ENCODE results near the gene RHOB.

The RHOB gene

DNA sequence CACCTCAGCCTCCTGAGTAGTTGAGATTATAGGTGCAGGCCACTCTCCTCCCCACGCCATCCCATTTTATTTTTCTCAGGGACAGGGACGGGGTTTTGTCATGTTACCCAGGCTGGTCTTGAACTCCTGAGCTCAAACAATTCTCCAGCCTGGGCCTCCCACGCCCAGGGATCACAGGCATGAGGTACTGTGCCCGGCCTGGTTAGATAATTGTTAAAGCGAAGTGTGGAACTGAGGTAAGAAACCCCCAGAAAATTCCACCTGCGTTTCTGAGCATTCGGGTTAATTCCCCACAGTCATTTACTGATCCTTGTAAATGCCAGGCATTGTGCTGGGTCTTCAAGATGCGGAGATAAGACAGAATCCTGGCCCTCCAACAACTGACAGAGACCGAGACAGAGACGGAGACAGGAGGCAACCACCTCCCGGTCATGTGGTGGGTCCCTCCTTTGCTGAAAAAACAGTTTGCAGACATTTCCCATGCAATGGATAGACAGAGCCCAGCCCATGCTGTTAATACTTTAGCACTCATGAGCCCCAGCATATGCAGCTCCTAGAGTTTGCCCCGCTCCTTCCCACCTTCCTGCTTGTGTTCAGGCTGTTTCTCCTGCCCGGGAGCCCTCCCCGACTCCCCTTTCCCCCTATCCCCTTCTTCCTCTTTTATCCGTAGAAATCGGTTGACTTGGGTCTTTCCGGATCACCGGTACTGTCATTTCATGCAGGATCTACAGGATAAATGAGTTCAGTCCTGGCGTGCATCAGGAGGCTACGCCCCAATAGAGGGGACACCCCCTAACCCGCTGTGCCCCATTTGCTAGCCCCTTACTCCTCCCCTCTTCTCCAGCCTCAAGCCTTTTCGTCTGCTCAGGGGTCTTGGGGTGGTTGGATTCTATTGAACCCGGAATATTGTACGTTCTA is 1.6 kb upstream of the RHOB start:
- H3K4me3 ChIP-seq, result peak overlapping the region; percentile 96
- DNase-seq (ENCODE audit: low spot score), result peak; percentile 75

DNA sequence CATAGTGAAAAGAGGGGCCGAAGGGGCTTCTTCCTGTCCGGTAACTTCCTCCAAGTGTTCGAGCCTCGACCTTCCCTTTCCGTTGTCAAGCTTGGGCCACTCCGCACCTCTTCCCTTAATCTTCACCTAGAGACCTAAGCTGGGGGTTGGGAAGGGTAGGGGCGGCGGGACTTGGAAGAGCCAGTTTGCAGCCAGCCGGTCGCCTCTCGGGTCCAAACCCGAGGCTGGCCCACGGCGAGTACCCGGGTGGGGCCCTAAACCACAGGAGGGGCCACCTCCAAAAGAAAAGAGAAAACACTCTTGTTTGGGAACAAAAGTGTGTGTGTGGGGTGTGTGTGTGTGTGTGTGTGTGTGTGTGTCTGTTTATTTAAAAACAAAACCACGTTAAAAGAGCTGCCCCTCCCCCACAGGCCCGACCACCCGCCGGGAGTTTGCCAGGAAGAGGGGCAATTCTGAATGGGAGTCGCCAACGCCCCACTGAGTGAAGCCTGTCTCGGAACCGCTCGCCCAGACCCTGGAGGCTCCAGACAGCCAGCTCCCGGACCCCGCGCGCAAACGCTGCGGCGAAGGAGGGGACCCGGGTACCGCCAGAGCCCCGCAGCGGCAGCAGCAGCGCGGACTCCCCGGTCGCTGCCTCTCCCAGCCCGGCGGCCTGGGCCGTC is 488 bp upstream of the RHOB start:
- peak; percentile 83 for DNase-seq (ENCODE audit: low spot score)
- Histone ChIP-seq H3K4me3 (peak overlapping the region; percentile 96), H3K27ac (peak overlapping the region; percentile 96 to 98)
- TF ChIP-seq, protein P1, sequence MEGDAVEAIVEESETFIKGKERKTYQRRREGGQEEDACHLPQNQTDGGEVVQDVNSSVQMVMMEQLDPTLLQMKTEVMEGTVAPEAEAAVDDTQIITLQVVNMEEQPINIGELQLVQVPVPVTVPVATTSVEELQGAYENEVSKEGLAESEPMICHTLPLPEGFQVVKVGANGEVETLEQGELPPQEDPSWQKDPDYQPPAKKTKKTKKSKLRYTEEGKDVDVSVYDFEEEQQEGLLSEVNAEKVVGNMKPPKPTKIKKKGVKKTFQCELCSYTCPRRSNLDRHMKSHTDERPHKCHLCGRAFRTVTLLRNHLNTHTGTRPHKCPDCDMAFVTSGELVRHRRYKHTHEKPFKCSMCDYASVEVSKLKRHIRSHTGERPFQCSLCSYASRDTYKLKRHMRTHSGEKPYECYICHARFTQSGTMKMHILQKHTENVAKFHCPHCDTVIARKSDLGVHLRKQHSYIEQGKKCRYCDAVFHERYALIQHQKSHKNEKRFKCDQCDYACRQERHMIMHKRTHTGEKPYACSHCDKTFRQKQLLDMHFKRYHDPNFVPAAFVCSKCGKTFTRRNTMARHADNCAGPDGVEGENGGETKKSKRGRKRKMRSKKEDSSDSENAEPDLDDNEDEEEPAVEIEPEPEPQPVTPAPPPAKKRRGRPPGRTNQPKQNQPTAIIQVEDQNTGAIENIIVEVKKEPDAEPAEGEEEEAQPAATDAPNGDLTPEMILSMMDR (IDR thresholded peaks at IDR 0.05), result no peak

More for the DNA sequence above, 1.6 kb upstream of the RHOB start:
- TF ChIP-seq, protein P1 (IDR thresholded peaks at IDR 0.05), result no peak
- H3K27ac ChIP-seq, result peak overlapping the region; percentile 91 to 96

DNA sequence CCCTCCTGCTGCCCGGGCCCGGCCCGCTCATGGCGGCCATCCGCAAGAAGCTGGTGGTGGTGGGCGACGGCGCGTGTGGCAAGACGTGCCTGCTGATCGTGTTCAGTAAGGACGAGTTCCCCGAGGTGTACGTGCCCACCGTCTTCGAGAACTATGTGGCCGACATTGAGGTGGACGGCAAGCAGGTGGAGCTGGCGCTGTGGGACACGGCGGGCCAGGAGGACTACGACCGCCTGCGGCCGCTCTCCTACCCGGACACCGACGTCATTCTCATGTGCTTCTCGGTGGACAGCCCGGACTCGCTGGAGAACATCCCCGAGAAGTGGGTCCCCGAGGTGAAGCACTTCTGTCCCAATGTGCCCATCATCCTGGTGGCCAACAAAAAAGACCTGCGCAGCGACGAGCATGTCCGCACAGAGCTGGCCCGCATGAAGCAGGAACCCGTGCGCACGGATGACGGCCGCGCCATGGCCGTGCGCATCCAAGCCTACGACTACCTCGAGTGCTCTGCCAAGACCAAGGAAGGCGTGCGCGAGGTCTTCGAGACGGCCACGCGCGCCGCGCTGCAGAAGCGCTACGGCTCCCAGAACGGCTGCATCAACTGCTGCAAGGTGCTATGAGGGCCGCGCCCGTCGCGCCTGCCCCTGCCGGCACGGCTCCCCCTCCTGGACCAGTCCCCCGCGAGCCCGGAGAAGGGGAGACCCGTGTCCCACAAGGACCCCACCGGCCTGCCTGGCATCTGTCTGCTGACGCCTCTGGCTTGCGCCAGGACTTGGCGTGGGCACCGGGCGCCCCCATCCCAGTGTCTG is 767 bp downstream of the RHOB start:
- Histone ChIP-seq H3K27ac (peak overlapping the region; percentile 96 to 98), H3K4me3 (peak overlapping the region; percentile 96)
- TF ChIP-seq, protein P1 (IDR thresholded peaks at IDR 0.05), result no peak
- peak; percentile 83 for DNase-seq (ENCODE audit: low spot score)

DNA sequence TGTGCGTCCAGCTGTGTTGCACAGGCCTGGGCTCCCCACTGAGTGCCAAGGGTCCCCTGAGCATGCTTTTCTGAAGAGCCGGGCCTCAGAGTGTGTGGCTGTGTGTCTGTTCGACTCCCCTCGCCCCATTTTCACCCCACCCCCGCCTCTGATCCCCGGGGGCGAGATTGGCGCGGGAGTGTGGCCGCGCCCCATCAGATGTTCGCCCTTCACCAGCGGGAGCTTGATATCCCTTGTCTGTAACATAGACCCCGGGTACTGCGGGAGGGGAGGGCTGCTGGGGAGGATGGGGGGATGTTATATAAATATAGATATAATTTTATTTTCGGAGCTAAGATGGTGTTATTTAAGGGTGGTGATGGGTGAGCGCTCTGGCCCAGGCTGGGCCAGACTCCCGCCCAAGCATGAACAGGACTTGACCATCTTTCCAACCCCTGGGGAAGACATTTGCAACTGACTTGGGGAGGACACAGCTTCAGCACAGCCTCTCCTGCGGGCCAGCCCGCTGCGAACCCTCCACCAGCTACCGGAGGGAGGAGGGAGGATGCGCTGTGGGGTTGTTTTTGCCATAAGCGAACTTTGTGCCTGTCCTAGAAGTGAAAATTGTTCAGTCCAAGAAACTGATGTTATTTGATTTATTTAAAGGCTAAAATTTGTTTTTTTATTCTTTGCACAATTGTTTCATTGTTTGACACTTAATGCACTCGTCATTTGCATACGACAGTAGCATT is 1.5 kb downstream of the RHOB start:
- Histone ChIP-seq H3K27ac (peak overlapping the region; percentile 96 to 98), H3K4me3 (peak overlapping the region; percentile 96)
- peak; percentile 69 for DNase-seq (ENCODE audit: low spot score)
- TF ChIP-seq, protein P1 (IDR thresholded peaks at IDR 0.05), result no peak

DNA sequence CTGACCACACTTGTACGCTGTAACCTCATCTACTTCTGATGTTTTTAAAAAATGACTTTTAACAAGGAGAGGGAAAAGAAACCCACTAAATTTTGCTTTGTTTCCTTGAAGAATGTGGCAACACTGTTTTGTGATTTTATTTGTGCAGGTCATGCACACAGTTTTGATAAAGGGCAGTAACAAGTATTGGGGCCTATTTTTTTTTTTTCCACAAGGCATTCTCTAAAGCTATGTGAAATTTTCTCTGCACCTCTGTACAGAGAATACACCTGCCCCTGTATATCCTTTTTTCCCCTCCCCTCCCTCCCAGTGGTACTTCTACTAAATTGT is 2.1 kb downstream of the RHOB start:
- DNase-seq (ENCODE audit: low spot score), result no peak
- TF ChIP-seq, protein P1 (IDR thresholded peaks at IDR 0.05), result no peak
- peak overlapping the region; percentile 96 to 98 for H3K27ac ChIP-seq
- H3K4me3 ChIP-seq, result peak overlapping the region; percentile 96

DNA sequence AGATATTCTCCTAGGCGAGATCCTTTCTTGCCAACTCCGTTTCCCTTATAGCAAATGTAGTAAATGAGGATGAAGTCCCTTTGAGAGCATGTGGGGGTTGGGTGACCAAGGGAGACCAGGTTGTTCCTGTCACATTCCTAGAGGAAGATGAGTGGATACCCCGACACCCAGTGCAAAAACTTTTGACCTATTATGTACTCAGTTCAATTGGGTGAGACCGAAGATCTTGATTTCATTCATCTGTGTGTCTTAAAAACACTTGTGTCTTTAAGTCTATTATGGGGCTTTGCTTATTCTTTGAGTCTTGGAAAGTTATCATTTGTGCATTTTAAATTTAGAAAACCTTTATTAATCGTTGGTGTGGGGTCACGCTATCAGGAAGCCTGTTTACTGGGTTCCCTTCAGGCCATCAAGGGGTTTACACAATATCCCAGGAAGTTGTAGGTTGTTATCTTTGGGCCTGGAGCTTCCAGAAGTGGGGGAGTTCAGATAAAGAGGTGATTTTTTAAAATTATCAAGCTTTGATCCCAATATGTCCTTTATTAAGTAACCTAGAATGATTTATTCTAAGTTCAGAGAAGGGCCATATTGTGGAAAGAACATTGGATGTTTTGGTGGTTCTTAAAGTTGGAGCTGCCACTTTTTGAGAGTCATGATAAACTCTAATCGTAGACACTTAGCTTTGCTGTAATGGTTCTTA is 2.8 kb downstream of the RHOB start:
- TF ChIP-seq, protein P1 (IDR thresholded peaks at IDR 0.05), result no peak
- peak; percentile 73 for DNase-seq (ENCODE audit: low spot score)
- H3K4me3 ChIP-seq, result peak overlapping the region; percentile 96
- peak overlapping the region; percentile 96 to 98 for H3K27ac ChIP-seq

Measured in coronary artery (tissue), 2 donors.